Frontal cortex (tissue), 4 donors: ENCODE results near the gene ADISSP. TPM values are rescaled to one million over a fixed set of nuclear protein-coding genes. Genes with fewer than 3 reads are reported as not detected.
"Not testable (repeated sequence)": the region's sequence is repeated elsewhere in the genome, so short reads cannot be mapped to it uniquely, and the experiment has no call there.

Source experiments
- DNase-seq, 2 donors: peaks; one replicate each; pipeline ENCODE4 v3.0.0; 2012; ENCODE audit warnings: low spot score in 2 of 2
- FAIRE-seq: peaks from 2 replicates; lab custom pipeline; 2012; peaks lifted over from hg19 to GRCh38; lab: Jason Lieb, UNC
- total RNA-seq: library from RNA; depleted of rRNA; stranded (reverse); fragments of >200 nt; gene quantifications from one replicate; pipeline ENCODE4 v1.2.3, GENCODE V29; 2014
- donor health status: control.
- donor health status: control.
- donor health status: control.

The ADISSP gene
- total RNA-seq, 1 donor from 2014 or later, result 17.5 TPM

DNA sequence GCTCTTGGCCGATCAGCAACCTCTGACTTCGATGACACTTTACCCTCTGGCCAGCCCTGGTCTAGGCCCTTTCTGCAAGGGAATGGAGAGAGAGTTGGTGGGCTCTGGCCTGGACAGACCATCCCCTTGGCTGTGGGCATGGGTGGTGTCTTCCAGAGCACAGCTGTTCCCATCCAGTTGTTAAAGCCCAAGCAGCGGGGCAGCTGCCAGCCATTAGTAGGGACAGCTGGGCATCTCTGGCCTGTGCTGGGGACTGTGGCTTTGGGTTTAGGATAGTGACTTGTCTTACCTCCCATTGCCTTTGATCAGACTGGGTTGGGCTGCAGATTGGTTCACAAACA is 31.3 kb upstream of the ADISSP start:
- no peak for DNase-seq
- FAIRE-seq, result no peak

DNA sequence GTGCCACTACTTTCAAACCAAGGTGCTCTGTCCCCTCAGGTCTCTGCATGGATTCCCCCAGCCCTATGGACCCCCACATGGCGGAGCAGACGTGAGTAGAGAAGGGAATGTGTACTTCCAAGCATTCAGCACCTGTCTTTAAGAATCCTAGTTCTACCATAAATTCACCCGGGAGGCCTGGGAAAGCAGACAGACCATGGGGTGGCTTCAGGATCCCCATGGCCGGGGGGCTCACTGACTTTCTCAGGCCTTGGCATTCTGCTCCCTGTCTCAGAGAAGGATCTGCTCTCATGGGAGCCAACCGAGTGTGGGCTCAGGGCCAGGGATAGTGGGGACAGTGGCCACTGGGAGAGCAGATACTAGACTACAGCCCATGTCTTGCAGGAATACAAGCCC is 30.8 kb upstream of the ADISSP start:
- DNase-seq (no peak), FAIRE-seq (no peak)

GRCh38 chr20:3797592-3798372 is 30.2 kb upstream of the ADISSP start:
- no peak for DNase-seq
- FAIRE-seq, result no peak

- DNase-seq (no peak), FAIRE-seq (no peak)
These were observed 29.6 kb upstream of the ADISSP start for GRCh38 chr20:3797226-3797545.

- no peak for FAIRE-seq
- no peak for DNase-seq
These were observed 29.1 kb upstream of the ADISSP start for GRCh38 chr20:3796477-3797225.

DNA sequence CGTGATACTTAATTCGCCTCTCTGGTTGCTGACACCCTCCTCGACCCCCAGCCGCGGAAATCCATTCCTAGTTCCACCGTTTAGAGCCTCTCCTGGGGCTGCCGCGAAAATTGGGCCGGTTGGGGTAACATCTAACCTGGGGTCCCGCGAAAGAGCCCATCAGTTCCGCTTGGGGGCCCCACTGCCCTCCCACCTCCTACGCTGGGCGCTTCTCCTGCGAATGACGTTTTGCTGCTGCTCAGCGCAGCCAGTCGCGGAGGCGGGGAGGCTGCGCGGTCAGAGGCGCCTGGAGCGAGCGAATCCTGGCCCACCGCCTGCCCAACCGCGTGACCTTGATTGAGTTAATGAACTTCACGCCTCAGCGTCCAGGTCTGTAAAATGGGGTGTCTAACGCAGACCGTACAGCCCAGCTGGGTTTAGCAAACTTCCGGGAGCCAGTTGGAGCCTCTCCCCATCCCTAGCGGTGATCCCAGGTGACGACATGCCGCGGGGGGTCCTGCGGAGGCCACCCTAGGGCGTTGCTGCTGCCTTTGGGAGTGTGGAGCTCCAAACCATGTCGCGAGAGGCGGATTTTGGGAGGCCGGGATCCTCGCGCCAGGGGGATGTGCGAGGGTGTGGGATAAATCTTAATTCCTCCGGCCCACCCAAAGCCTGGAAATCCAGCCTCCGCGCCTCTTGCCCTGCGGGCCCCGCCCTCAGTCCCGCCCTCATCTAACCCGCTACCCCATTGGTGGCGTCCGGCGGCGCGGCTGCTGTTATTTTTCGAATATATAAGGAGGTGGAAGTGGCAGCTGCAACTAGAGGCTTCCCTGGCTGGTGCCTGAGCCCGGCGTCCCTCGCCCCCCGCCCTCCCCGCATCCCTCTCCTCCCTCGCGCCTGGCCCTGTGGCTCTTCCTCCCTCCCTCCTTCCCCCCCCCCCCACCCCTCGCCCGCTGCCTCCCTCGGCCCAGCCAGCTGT is 28.2 kb upstream of the ADISSP start, which contains the start of gene CDC25B:
Gene CDC25B (plus strand): TSS at position 800 of the 958 bp plus-strand sequence. CDS start 222 bp downstream, outside the sequence.
- no peak for FAIRE-seq
- DNase-seq, result peak; percentile 92

- no peak for DNase-seq
These were observed 27.3 kb upstream of the ADISSP start for GRCh38 chr20:3794701-3795420.

DNA sequence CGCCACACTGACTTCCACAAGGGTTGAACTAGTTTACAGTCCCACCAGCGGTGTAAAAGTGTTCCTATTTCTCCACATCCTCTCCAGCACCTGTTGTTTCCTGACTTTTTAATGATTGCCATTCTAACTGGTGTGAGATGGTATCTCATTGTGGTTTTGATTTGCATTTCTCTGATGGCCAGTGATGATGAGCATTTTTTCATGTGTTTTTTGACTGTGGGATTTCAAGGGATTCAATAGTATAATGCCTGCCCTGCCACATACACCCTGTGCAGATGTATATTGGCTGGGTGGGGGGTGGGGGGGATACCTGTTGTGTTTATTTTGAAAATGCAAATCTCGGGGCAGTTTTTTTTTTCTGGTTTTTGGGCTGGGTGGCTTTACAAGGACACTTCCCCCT is 26.6 kb upstream of the ADISSP start:
- not testable (repeated sequence) for DNase-seq, FAIRE-seq

More at GRCh38 chr20:3794701-3795420, 27.3 kb upstream of the ADISSP start:
- FAIRE-seq, result no peak

GRCh38 chr20:3789201-3789600 is 21.6 kb upstream of the ADISSP start:
- FAIRE-seq, result not testable (repeated sequence)

GRCh38 chr20:3788685-3789155 is 21.2 kb upstream of the ADISSP start:
- DNase-seq, result no peak
- no peak for FAIRE-seq

More at GRCh38 chr20:3789201-3789600, 21.6 kb upstream of the ADISSP start:
- DNase-seq, result not testable (repeated sequence)

GRCh38 chr20:3787324-3788014 is 19.9 kb upstream of the ADISSP start:
- FAIRE-seq (no peak), DNase-seq (no peak)

- FAIRE-seq, result no peak
- DNase-seq, result peak; percentile 97
These were observed 19.2 kb upstream of the ADISSP start, which contains the start of gene CENPB for GRCh38 chr20:3786665-3787323. CENPB (minus strand) TSS chr20:3786740; CDS start chr20:3786483, 257 bp downstream.

DNA sequence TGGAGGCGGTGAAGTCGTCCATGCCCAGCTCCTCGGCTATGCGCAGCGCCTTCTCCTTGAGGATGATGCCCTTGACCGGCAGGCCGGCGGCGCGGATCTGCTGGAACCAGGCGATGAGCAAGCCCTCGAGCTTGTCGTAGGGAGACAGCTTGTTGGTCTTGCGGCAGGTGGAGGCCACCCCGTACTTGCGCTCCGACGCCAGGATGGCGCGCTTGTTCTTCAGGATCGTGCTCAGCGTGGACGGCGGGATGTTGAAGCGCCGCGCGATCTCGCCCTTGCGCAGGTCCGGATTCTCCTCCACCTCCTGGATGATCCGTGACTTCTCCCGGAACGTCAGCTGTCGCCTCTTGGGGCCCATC is 18.6 kb upstream of the ADISSP start:
- DNase-seq (peak in 1 of 2 donors; percentile 63), FAIRE-seq (no peak)

DNA sequence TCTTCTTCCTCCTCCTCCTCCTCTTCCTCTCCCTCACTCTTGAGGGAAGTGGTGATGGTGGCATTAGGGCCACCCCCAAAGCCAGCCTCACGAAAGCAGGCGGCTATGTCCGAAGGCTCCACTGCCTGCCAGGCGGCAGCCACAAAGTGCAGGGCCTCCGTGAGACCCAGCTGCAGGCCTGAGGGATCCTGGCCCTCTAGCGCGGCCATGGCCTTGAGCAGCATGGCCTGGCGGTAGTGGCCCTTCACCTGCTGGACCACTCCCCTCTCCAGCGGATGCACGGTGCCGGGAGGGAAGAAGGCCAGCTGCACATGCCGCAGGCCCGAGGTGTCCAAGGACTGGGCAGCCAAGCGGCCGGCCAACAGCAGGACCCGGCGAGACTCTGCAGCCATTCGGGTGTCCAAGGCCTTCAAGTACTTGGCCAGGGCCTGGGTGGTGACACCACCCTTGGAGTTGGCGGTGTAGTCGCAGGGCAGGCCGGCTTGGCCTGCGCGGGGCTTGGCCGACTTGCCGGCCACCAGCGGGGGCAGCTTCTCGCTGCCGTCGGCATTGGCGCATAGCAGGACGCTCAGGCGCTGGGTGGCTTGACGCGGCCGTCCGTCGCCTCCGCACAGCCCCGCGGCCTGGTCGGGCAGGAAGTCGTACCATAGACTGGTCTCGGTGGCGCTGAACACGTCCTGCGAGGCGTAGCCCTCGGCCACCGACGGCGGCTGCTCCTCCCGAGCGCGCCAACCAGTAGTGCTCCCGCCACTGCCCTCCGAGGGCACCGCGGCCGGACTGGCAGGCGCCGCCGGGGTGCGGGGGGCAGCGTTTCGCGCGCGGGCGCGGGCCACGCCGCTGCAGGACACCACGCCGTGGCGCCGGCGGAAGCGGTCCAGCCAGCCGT is 17.9 kb upstream of the ADISSP start:
- FAIRE-seq (no peak), DNase-seq (peak in 1 of 2 donors; percentile 43)

DNA sequence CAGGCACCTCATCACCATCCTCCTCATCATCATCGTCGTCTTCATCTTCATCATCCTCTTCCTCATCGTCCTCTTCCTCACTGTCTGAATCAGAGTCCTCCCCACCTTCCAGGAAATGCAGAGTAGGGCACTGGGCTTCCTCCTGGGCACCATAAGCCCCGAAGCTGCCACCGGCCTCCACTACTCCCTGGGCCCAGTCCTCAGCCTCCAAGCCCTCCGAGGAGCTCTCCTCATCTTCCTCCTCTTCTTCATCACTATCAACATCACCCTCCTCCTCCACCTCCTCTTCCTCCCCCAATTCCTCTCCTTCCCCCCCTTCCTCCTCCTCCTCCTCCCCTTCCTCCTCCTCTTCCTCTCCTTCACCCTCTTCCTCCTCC is 17.3 kb upstream of the ADISSP start:
- DNase-seq, result no peak
- no peak for FAIRE-seq

DNA sequence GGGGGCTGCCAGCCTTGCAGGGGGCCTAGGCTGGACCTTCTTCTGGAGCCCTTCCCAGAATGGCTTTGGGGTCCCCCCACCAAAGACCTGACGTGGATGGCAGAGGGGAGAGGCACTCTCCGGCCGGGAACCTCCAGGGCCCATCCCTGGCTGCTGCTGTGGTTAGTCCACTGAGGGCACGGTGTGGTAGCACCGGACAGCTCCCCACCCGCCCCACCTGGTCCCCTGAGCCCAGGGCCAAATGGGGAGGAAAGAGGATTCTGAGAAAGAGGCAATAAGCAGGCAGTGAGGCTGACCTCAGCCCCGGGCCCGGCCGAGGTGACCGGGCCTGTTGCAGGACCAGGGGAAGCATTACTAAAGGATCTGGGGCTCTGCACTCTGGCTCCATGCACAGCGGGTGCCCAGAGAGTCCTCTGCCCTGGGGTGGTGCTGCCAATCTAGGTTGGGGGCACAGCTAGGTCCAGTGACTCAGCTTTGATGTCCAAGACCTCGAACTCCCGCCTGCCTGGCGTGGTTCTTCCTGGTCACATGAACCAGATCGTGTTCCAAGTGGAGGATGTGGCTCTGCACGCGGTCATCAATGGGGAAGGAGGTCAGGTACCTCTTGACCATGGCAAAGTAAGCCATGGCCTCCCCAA is 16.8 kb upstream of the ADISSP start:
- FAIRE-seq, result no peak

More for the DNA sequence above, 16.8 kb upstream of the ADISSP start:
- DNase-seq, result no peak
